Measurements from ENCODE around the gene MPZL2.

DNA sequence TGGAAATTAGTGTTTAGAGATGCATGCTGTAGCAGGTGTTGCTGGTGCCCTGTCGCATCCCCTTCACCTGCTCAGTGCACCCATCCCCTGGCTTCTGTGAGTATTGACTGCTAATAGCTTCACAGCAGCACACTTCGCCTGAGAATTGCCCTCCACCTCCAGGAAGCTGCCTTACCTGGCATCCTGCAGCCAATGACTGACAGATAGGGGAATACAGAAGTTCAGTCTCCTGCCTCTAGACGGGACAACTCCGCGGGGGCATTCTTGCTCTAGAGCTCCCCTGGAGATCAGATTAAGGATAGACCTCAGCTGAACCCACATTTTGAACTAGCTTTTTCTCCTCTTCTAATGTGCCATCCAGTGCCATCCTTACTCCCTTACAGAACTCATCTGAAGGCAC is 31.1 kb upstream of the MPZL2 start:
- TF ChIP-seq POLR2A (IDR thresholded peaks at IDR 0.05) = no peak
- TF ChIP-seq, protein P1, sequence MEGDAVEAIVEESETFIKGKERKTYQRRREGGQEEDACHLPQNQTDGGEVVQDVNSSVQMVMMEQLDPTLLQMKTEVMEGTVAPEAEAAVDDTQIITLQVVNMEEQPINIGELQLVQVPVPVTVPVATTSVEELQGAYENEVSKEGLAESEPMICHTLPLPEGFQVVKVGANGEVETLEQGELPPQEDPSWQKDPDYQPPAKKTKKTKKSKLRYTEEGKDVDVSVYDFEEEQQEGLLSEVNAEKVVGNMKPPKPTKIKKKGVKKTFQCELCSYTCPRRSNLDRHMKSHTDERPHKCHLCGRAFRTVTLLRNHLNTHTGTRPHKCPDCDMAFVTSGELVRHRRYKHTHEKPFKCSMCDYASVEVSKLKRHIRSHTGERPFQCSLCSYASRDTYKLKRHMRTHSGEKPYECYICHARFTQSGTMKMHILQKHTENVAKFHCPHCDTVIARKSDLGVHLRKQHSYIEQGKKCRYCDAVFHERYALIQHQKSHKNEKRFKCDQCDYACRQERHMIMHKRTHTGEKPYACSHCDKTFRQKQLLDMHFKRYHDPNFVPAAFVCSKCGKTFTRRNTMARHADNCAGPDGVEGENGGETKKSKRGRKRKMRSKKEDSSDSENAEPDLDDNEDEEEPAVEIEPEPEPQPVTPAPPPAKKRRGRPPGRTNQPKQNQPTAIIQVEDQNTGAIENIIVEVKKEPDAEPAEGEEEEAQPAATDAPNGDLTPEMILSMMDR (IDR thresholded peaks at IDR 0.05) = no peak
